ENCODE data around the gene SLC6A9. TPM values are rescaled to one million over a fixed set of nuclear protein-coding genes. Genes with fewer than 3 reads are reported as not detected.

Gene SLC6A9
- total RNA-seq, 1 donor from 2014 or later: 30.9 TPM

DNA sequence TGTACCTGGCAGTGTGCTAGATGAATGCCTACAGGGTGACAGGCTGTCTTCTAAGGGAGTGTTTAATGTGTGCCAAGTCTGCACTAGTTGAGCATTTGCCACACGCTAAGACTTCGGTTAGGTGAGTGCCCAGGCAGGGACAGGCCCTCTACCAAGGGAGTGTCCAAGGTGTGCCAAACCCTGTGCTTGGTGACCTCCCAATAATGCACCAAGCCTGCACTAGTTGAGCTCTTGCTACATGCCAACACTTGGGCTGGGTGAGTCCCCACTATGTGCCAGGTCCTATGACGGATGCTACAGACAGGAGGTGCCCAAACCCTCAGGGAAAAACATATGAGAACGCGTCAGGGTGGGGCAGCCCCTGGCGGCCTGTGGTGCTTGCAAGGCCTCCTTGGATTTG lies 10.8 kb downstream of the SLC6A9 start:
- no peaks in the 10 kb centered on the region for H3K4me1 Mint-ChIP-seq
- H3K27ac Mint-ChIP-seq: no peak overlapping the region
- no peak overlapping the region for H3K4me3 Mint-ChIP-seq
- no peaks in the 10 kb centered on the region for H3K27me3 Mint-ChIP-seq (ENCODE audit: low read depth)
- H3K9me3 Mint-ChIP-seq: no peaks in the 10 kb centered on the region
- TF ChIP-seq, protein P1, sequence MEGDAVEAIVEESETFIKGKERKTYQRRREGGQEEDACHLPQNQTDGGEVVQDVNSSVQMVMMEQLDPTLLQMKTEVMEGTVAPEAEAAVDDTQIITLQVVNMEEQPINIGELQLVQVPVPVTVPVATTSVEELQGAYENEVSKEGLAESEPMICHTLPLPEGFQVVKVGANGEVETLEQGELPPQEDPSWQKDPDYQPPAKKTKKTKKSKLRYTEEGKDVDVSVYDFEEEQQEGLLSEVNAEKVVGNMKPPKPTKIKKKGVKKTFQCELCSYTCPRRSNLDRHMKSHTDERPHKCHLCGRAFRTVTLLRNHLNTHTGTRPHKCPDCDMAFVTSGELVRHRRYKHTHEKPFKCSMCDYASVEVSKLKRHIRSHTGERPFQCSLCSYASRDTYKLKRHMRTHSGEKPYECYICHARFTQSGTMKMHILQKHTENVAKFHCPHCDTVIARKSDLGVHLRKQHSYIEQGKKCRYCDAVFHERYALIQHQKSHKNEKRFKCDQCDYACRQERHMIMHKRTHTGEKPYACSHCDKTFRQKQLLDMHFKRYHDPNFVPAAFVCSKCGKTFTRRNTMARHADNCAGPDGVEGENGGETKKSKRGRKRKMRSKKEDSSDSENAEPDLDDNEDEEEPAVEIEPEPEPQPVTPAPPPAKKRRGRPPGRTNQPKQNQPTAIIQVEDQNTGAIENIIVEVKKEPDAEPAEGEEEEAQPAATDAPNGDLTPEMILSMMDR (IDR thresholded peaks at IDR 0.05; ENCODE audit: unreplicated experiment): no peak
- no peak for DNase-seq (ENCODE audit: low spot score in 2 of 2, unreplicated experiment in 2 of 2)
- H3K36me3 Mint-ChIP-seq: peaks cover 13% of the 10 kb centered on the region

DNA sequence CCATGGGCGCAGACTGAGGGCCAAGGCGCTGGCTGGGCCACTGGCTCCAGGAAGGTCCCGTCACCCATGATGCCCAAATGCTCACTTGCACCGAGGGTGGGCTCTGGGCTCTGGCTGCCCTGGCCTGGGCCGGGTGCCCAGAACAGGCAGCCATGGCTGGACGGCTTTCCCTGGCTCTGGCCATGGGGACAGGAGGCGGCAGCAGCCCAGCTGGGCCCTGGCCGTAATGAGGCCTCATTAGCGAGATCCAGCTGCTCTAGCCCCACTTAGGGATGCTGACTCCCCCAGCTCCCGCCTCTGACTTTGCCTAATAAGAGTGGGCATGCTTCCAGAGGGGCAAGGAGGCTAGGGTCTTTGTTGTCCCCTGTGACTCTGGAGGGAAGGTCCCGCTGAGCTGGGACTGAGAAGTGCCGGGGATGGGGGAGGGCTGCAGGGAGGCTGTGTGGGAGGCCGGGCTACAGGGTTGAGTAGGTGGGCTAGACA lies 11.8 kb downstream of the SLC6A9 start:
- Mint-ChIP-seq H3K27me3 (ENCODE audit: low read depth) (no peaks in the 10 kb centered on the region), H3K9me3 (no peaks in the 10 kb centered on the region), H3K4me1 (no peaks in the 10 kb centered on the region), H3K4me3 (no peak overlapping the region), H3K36me3 (peaks cover 8% of the 10 kb centered on the region), H3K27ac (no peak overlapping the region)
- no peak for DNase-seq (ENCODE audit: low spot score in 2 of 2, unreplicated experiment in 2 of 2)
- TF ChIP-seq, protein P1 (IDR thresholded peaks at IDR 0.05; ENCODE audit: unreplicated experiment): no peak

DNA sequence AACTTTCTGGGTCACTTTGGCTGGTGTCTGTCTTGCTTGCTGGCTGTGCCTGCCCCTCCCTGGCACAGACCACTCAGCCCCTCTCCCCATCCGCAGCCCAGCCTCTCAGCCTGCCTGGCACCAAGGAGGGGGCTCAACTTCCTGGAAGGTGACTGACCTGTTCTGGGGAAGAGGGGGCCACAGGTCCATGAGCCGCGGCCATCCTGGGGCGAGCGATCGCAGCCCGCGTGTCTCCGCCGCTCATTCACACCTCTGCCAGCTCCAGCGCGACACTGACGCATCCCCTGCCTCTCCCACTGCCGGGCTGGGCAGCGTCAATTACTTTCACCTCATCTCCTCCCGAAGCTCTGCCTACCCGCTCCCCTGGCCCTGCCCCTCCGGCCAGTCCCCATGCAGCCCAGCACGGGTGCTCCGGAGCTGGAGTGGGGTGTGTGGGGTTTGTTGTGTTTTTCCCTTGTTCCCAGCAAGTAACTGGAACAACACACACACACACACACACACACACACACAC lies 14.3 kb downstream of the SLC6A9 start:
- Mint-ChIP-seq H3K4me3 (no peak overlapping the region), H3K9me3 (no peaks in the 10 kb centered on the region), H3K4me1 (peaks cover 1% of the 10 kb centered on the region), H3K36me3 (peaks cover 3% of the 10 kb centered on the region), H3K27me3 (ENCODE audit: low read depth) (no peaks in the 10 kb centered on the region), H3K27ac (no peak overlapping the region)
- DNase-seq (ENCODE audit: low spot score in 2 of 2, unreplicated experiment in 2 of 2): no peak
- TF ChIP-seq, protein P1 (IDR thresholded peaks at IDR 0.05; ENCODE audit: unreplicated experiment): no peak

DNA sequence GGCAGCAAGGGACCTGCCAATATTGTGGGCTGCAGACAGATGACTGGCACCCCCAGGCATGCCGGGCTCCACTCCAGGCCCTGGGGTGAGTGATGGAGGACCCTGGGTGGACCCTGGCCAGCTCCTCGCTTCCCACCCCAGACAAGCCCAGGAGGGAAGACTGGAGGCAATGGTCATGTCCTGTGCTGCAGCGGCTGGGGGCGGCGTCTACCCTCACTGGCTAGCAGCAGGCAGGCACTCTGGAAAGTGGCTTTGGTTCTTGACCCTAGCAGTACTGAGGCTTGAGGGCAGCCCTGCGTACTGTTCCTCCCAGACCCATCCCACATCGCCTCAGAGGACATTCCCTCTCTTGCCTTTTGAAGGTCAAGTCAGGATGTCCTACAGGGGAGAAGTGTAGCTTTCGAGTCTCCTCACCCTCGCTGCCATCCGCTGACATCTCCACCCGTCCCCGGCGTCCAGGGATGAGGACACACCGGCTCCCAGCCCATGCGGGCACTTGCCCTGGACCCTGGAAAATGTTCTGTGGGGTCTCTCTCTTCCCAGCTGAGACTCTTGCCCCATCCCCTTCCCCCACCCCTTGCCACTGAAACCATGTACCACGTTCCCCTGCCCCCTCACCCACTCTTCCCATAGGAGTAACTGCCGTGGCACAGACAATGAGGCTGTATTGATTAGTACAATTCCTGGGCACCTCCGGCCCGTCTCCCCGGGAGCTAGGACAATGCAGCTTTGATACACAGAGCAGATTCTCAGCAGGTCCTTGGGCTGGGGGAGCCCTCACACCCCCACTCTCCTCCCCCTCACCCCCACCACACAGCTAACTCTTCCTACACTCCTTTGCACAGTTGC lies 15.0 kb downstream of the SLC6A9 start:
- H3K9me3 Mint-ChIP-seq: no peaks in the 10 kb centered on the region
- H3K4me1 Mint-ChIP-seq: peaks cover 7% of the 10 kb centered on the region
- no peak overlapping the region for H3K4me3 Mint-ChIP-seq
- H3K27ac Mint-ChIP-seq: no peak overlapping the region
- DNase-seq (ENCODE audit: low spot score in 2 of 2, unreplicated experiment in 2 of 2): no peak
- no peaks in the 10 kb centered on the region for H3K36me3 Mint-ChIP-seq
- TF ChIP-seq, protein P1 (IDR thresholded peaks at IDR 0.05; ENCODE audit: unreplicated experiment): no peak
- H3K27me3 Mint-ChIP-seq (ENCODE audit: low read depth): no peaks in the 10 kb centered on the region

DNA sequence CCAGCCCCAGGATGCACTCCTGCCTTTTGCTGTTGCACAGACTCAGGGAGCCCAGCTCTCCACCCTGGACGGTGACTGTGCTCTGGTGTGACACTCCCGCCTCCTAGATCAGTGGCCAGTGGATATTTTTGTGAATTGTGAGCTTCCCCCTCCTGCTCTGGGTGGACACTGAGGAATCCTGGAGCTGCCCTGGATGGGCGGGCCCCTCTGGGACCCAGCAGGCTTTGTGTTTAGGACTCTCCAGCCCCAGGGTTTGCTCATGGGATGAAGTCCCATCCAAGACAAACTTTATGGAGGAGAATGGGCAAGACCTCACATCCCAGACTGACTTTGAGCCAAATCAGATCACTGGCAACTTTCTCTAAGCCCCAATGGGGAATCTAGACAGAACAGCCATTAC lies 16.1 kb downstream of the SLC6A9 start:
- no peaks in the 10 kb centered on the region for H3K9me3 Mint-ChIP-seq
- no peaks in the 10 kb centered on the region for H3K36me3 Mint-ChIP-seq
- no peak overlapping the region for H3K4me3 Mint-ChIP-seq
- H3K27ac Mint-ChIP-seq: no peak overlapping the region
- H3K4me1 Mint-ChIP-seq: peaks cover 7% of the 10 kb centered on the region
- H3K27me3 Mint-ChIP-seq (ENCODE audit: low read depth): no peaks in the 10 kb centered on the region
- DNase-seq (ENCODE audit: low spot score in 2 of 2, unreplicated experiment in 2 of 2): no peak
- TF ChIP-seq, protein P1 (IDR thresholded peaks at IDR 0.05; ENCODE audit: unreplicated experiment): no peak
